Measurements from ENCODE around the gene SRSF9. TPM values are rescaled to one million over a fixed set of nuclear protein-coding genes. Genes with fewer than 3 reads are reported as not detected.

The SRSF9 gene
- total RNA-seq, 1 donor from 2014 or later: 34.4 TPM

GRCh38 chr12:120468821-120469449 is 613 bp downstream of the SRSF9 start:
- Histone ChIP-seq H3K4me1 (peaks cover 62% of the 10 kb centered on the region), H3K36me3 (peaks cover 25% of the 10 kb centered on the region), H3K27me3 (ENCODE audit: low read depth) (no peaks in the 10 kb centered on the region), H3K27ac (replicated peaks) (peak overlapping the region; percentile 96), H3K4me3 (peak overlapping the region; percentile 83), H3K9me3 (replicated peaks) (no peaks in the 10 kb centered on the region)
- TF ChIP-seq CTCF (IDR thresholded peaks at IDR 0.05; ENCODE audit: borderline replicate concordance): no peak
- peak; percentile 39 for DNase-seq
- intact Hi-C loops (cut with micrococcal nuclease): no loop called here

- intact Hi-C loops (cut with micrococcal nuclease): no loop called here
- Histone ChIP-seq H3K36me3 (peaks cover 31% of the 10 kb centered on the region), H3K27me3 (ENCODE audit: low read depth) (no peaks in the 10 kb centered on the region), H3K27ac (replicated peaks) (peak overlapping the region; percentile 96), H3K9me3 (replicated peaks) (no peaks in the 10 kb centered on the region), H3K4me3 (peak overlapping the region; percentile 83), H3K4me1 (peaks cover 62% of the 10 kb centered on the region)
- no peak for DNase-seq
- no peak for TF ChIP-seq CTCF (IDR thresholded peaks at IDR 0.05; ENCODE audit: borderline replicate concordance)
Measured at GRCh38 chr12:120468325-120468820, 1.2 kb downstream of the SRSF9 start.

GRCh38 chr12:120467439-120467838 is 2.1 kb downstream of the SRSF9 start:
- intact Hi-C loops (cut with micrococcal nuclease): no loop called here
- TF ChIP-seq CTCF (IDR thresholded peaks at IDR 0.05; ENCODE audit: borderline replicate concordance): no peak
- peak overlapping the region; percentile 83 for H3K4me3 ChIP-seq
- peaks cover 40% of the 10 kb centered on the region for H3K36me3 ChIP-seq
- DNase-seq: no peak
- H3K27me3 ChIP-seq (ENCODE audit: low read depth): no peaks in the 10 kb centered on the region
- peaks cover 62% of the 10 kb centered on the region for H3K4me1 ChIP-seq
- H3K27ac ChIP-seq (replicated peaks): no peak overlapping the region
- no peaks in the 10 kb centered on the region for H3K9me3 ChIP-seq (replicated peaks)

- DNase-seq: no peak
- H3K27ac ChIP-seq (replicated peaks): peak overlapping the region; percentile 50
- H3K4me1 ChIP-seq: peaks cover 62% of the 10 kb centered on the region
- peak; percentile 57 for TF ChIP-seq CTCF (IDR thresholded peaks at IDR 0.05; ENCODE audit: borderline replicate concordance)
- intact Hi-C loops (cut with micrococcal nuclease): no loop called here
- no peaks in the 10 kb centered on the region for H3K9me3 ChIP-seq (replicated peaks)
- no peak overlapping the region for H3K4me3 ChIP-seq
- H3K27me3 ChIP-seq (ENCODE audit: low read depth): no peaks in the 10 kb centered on the region
- H3K36me3 ChIP-seq: peaks cover 47% of the 10 kb centered on the region
Measured at GRCh38 chr12:120466560-120467315, 2.8 kb downstream of the SRSF9 start.

GRCh38 chr12:120465756-120466155 is 3.8 kb downstream of the SRSF9 start:
- H3K9me3 ChIP-seq (replicated peaks): no peaks in the 10 kb centered on the region
- TF ChIP-seq CTCF (IDR thresholded peaks at IDR 0.05; ENCODE audit: borderline replicate concordance): no peak
- peaks cover 54% of the 10 kb centered on the region for H3K4me1 ChIP-seq
- H3K27ac ChIP-seq (replicated peaks): no peak overlapping the region
- intact Hi-C loops (cut with micrococcal nuclease): no loop called here
- DNase-seq: no peak
- H3K27me3 ChIP-seq (ENCODE audit: low read depth): no peaks in the 10 kb centered on the region
- H3K4me3 ChIP-seq: no peak overlapping the region
- peaks cover 57% of the 10 kb centered on the region for H3K36me3 ChIP-seq
